HG03520 (cell line): ENCODE results near the gene SKA3.
"Not testable (repeated sequence)": the region's sequence is repeated elsewhere in the genome, so short reads cannot be mapped to it uniquely, and the experiment has no call there.

Experiments
- ATAC-seq: cut with Tn5 transposase; IDR thresholded peaks from one replicate; pipeline ENCODE4 v1.9.1; 2021; ENCODE audit warnings: mild to moderate bottlenecking, moderate library complexity; ENCODE audit not compliant: unreplicated experiment

The SKA3 gene

GRCh38 chr13:21171420-21171819 is 4.9 kb downstream of the SKA3 start:
- no peak for ATAC-seq

- not testable (repeated sequence) for ATAC-seq
Measured at GRCh38 chr13:21165606-21166005, 10.7 kb downstream of the SKA3 start.

- ATAC-seq: no peak
Measured at GRCh38 chr13:21164631-21165030, 11.7 kb downstream of the SKA3 start.

- no peak for ATAC-seq
Measured at GRCh38 chr13:21152251-21152899, 24.0 kb downstream of the SKA3 start.

- no peak for ATAC-seq
Measured at GRCh38 chr13:21150013-21150412, 26.3 kb downstream of the SKA3 start.

- ATAC-seq: no peak
Measured at GRCh38 chr13:21149568-21149967, 26.8 kb downstream of the SKA3 start.

- no peak for ATAC-seq
Measured at GRCh38 chr13:21148557-21149258, 27.6 kb downstream of the SKA3 start.

- ATAC-seq: no peak
Measured at GRCh38 chr13:21147827-21148226, 28.5 kb downstream of the SKA3 start.

GRCh38 chr13:21142766-21143165 is 33.6 kb downstream of the SKA3 start:
- ATAC-seq: no peak

- no peak for ATAC-seq
Measured at GRCh38 chr13:21139374-21139773, 37.0 kb downstream of the SKA3 start.

GRCh38 chr13:21138561-21138960 is 37.8 kb downstream of the SKA3 start:
- ATAC-seq: no peak

GRCh38 chr13:21137696-21138095 is 38.7 kb downstream of the SKA3 start:
- ATAC-seq: no peak

- ATAC-seq: not testable (repeated sequence)
Measured at GRCh38 chr13:21135833-21136232, 40.5 kb downstream of the SKA3 start.

GRCh38 chr13:21134475-21134874 is 41.9 kb downstream of the SKA3 start:
- no peak for ATAC-seq

- no peak for ATAC-seq
Measured at GRCh38 chr13:21133077-21133476, 43.3 kb downstream of the SKA3 start.

- ATAC-seq: no peak
Measured at GRCh38 chr13:21130116-21130515, 46.2 kb downstream of the SKA3 start.

GRCh38 chr13:21124852-21125251 is 51.5 kb downstream of the SKA3 start:
- ATAC-seq: no peak

- ATAC-seq: no peak
Measured at GRCh38 chr13:21123956-21124355, 52.4 kb downstream of the SKA3 start.

GRCh38 chr13:21121616-21122015 is 54.7 kb downstream of the SKA3 start:
- ATAC-seq: no peak

- ATAC-seq: no peak
Measured at GRCh38 chr13:21120191-21120590, 56.2 kb downstream of the SKA3 start.

GRCh38 chr13:21119526-21119925 is 56.8 kb downstream of the SKA3 start:
- no peak for ATAC-seq

- no peak for ATAC-seq
Measured at GRCh38 chr13:21118180-21118579, 58.2 kb downstream of the SKA3 start.
